KMS-11 (cell line): ENCODE data around the gene CUEDC2.

Experiments
- H2AFZ ChIP-seq: fragments of 200-600 bp; sonication (generic); 2 replicates; pipeline ENCODE4 v1.6.1; 2016; ENCODE audit warnings: antibody characterized with exemption, mixed run types, low read depth
- H3K27ac ChIP-seq: fragments of 200-600 bp; sonication (generic); 2 replicates; pipeline ENCODE4 v1.6.1; 2016; ENCODE audit warnings: mild to moderate bottlenecking, mixed run types
- H3K27me3 ChIP-seq: fragments of 200-600 bp; sonication (generic); 2 replicates; pipeline ENCODE4 v1.6.1; 2017; ENCODE audit warnings: mild to moderate bottlenecking, low read depth, mixed run types, moderate library complexity; ENCODE audit not compliant: insufficient read depth
- H3K36me3 ChIP-seq: fragments of 200-600 bp; sonication (generic); 2 replicates; pipeline ENCODE4 v1.6.1; 2017; ENCODE audit warnings: mild to moderate bottlenecking, mixed run types; ENCODE audit not compliant: insufficient read depth
- H3K4me1 ChIP-seq: fragments of 200-600 bp; sonication (generic); 2 replicates; pipeline ENCODE4 v1.6.1; 2016; ENCODE audit warnings: mild to moderate bottlenecking, low read depth, mixed run types; ENCODE audit not compliant: poor library complexity, severe bottlenecking
- H3K4me2 ChIP-seq: fragments of 200-600 bp; sonication (generic); 2 replicates; pipeline ENCODE4 v1.7.0; 2016; ENCODE audit warnings: mild to moderate bottlenecking, mixed run types
- H3K4me3 ChIP-seq: fragments of 200-600 bp; sonication (generic); IDR thresholded peaks from 2 replicates; pipeline ENCODE4 v1.6.1; 2017; ENCODE audit warnings: low read depth, low read length, mixed read lengths; ENCODE audit not compliant: insufficient read depth
- H3K79me2 ChIP-seq: fragments of 200-600 bp; sonication (generic); 2 replicates; pipeline ENCODE4 v1.6.1; 2016; ENCODE audit warnings: low read depth, mixed run types; ENCODE audit not compliant: insufficient read depth
- H3K9ac ChIP-seq: fragments of 200-600 bp; sonication (generic); 2 replicates; pipeline ENCODE4 v1.6.1; 2016; ENCODE audit warnings: mild to moderate bottlenecking, mixed run types
- H4K20me1 ChIP-seq: fragments of 200-600 bp; sonication (generic); 2 replicates; pipeline ENCODE4 v1.6.1; 2016; ENCODE audit warnings: mild to moderate bottlenecking, mixed run types; ENCODE audit not compliant: insufficient read depth
- TF ChIP-seq, protein P1 (sequence below): fragments of 200-600 bp; sonication (generic); conservative IDR thresholded peaks from 2 replicates; pipeline ENCODE4 v1.6.1; 2017; ENCODE audit warnings: low read depth, mild to moderate bottlenecking, antibody characterized with exemption, low read length, moderate library complexity, mixed read lengths

The CUEDC2 gene

DNA sequence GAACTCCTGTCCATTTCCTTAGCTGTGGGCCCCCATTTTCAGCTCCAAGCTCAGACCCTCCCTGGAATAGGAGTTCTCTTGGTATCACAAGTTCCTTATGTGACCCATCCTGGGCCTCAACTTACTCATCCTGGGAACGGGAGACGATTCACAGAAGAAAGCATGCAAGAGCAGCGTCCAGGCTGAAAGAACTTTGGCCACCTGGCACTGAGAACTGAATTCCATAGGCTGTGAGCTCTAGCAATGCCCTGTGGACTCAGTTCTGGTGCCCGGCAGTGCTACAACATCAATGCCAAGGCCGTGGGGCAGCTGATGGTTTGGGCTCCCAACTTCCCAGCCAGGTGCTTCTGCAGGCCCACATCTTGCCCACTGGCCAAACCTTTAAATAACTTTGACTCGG is 3.9 kb upstream of the CUEDC2 start:
- no peak overlapping the region for H3K4me3 ChIP-seq
- no peak overlapping the region for H3K27ac ChIP-seq
- no peak overlapping the region for H2AFZ ChIP-seq
- no peaks in the 10 kb centered on the region for H3K36me3 ChIP-seq
- TF ChIP-seq, protein P1, sequence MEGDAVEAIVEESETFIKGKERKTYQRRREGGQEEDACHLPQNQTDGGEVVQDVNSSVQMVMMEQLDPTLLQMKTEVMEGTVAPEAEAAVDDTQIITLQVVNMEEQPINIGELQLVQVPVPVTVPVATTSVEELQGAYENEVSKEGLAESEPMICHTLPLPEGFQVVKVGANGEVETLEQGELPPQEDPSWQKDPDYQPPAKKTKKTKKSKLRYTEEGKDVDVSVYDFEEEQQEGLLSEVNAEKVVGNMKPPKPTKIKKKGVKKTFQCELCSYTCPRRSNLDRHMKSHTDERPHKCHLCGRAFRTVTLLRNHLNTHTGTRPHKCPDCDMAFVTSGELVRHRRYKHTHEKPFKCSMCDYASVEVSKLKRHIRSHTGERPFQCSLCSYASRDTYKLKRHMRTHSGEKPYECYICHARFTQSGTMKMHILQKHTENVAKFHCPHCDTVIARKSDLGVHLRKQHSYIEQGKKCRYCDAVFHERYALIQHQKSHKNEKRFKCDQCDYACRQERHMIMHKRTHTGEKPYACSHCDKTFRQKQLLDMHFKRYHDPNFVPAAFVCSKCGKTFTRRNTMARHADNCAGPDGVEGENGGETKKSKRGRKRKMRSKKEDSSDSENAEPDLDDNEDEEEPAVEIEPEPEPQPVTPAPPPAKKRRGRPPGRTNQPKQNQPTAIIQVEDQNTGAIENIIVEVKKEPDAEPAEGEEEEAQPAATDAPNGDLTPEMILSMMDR, result no peak
- H3K27me3 ChIP-seq, result peaks cover 12% of the 10 kb centered on the region; the same call in 1 of the 2 replicates
- H4K20me1 ChIP-seq, result no peaks in the 10 kb centered on the region
- peaks cover 9% of the 10 kb centered on the region for H3K4me1 ChIP-seq
- H3K9ac ChIP-seq, result no peak overlapping the region
- H3K4me2 ChIP-seq, result no peak overlapping the region
- no peaks in the 10 kb centered on the region; the same call in 1 of the 2 replicates for H3K79me2 ChIP-seq

DNA sequence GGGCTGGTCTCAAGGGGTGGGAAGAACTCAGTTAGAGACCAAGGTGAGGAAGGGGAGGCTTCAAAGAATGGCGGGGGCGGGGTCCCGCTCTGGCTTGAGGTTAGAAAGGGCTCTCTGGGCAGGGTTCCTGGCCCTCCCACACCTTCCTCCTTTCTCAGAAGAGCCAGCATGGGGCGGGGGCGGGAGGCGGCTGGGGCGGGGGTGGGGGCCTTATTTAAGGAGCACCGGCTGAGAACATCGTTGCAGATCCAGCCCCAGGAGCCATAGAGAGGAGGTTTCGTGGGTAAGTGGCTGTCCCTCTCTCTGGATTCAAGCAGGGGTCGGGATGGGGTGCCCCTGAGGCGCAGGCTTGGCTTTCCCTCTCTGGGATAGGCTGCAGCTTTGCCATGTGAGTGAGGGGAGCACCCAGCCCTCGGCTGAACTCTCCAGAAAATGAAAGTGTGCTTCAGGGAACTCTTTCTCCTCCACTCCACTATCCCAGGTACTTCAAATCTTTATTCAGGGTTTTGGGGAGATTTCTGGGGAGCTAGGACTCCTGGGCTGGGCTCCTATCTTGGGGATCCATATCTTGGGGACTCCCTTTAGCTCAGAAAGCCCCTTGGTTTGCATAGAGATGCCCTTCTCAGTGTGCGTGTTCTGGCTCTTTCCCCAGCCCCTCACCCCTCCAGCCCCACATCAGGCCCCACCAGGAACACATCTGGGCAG is 3.3 kb upstream of the CUEDC2 start:
- no peak overlapping the region for H2AFZ ChIP-seq
- no peaks in the 10 kb centered on the region; the same call in 1 of the 2 replicates for H3K79me2 ChIP-seq
- H3K27ac ChIP-seq, result no peak overlapping the region
- no peak overlapping the region for H3K4me3 ChIP-seq
- no peak overlapping the region for H3K9ac ChIP-seq
- H3K27me3 ChIP-seq, result peaks cover 12% of the 10 kb centered on the region; the same call in 1 of the 2 replicates
- TF ChIP-seq, protein P1, result no peak
- peaks cover 10% of the 10 kb centered on the region for H3K4me1 ChIP-seq
- H3K36me3 ChIP-seq, result no peaks in the 10 kb centered on the region
- H4K20me1 ChIP-seq, result no peaks in the 10 kb centered on the region
- no peak overlapping the region for H3K4me2 ChIP-seq

DNA sequence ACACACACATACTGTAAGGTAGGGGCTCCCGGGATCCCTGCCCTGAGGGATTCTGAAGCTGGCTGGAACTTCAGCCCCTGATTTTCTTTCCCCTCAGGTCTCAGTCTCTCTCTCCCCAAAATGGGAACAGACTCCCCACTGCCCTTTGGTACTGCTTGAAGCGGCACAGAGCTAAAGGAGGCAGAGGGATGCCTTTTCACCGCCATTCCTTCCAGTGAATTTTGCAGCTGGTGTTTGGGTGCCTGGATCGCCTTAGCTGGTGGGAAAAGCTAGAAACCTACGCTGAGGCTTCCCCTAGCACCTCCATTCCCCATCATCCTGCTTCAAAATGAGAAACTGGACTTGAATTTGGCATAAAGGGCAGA is 2.7 kb upstream of the CUEDC2 start:
- TF ChIP-seq, protein P1, result no peak
- Histone ChIP-seq H4K20me1 (no peaks in the 10 kb centered on the region), H3K27me3 (peaks cover 12% of the 10 kb centered on the region; the same call in 1 of the 2 replicates), H3K79me2 (no peaks in the 10 kb centered on the region; the same call in 1 of the 2 replicates), H3K4me3 (no peak overlapping the region), H3K4me2 (no peak overlapping the region), H3K4me1 (peaks cover 10% of the 10 kb centered on the region), H2AFZ (no peak overlapping the region), H3K27ac (no peak overlapping the region), H3K9ac (no peak overlapping the region), H3K36me3 (no peaks in the 10 kb centered on the region)

DNA sequence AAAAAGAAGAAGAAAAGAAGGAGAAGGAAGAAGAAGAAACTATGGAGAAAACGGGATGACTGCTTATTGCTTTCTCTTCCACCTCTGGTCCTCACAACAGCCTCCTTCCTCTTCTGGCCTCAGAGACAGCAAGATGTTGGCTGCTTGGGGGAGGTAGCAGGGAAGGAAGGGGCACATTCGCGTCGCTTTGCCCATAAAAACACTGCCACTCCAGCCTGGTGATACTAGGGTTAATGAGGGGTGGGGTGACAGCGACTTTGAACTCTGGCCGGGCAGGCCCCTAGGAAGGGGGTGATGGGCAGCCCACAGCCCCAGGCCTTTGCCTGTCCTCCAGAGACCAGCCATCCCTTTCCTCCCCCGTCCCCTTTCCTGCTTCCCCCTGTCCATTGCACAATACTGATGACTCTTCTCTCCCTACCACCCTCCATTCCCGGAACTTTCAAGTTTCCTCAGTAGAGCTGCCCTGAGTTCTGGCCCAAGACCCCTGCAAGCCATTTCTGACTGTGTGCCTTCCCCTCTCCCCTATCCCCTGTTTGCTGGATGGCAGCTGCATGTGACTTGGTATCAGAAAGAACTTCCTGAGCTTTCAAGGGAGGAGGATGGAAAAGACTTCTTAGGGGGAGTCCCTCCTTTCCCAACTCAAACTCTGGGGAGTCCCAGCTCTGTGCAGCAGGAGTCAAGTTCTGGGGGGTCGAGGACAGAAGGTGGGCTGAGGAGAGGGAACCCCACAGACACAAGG is 2.2 kb upstream of the CUEDC2 start:
- no peak overlapping the region for H3K27ac ChIP-seq
- H3K4me3 ChIP-seq, result no peak overlapping the region
- TF ChIP-seq, protein P1, result no peak
- H3K27me3 ChIP-seq, result peaks cover 12% of the 10 kb centered on the region; the same call in 1 of the 2 replicates
- H2AFZ ChIP-seq, result no peak overlapping the region
- H3K9ac ChIP-seq, result no peak overlapping the region
- no peaks in the 10 kb centered on the region for H3K36me3 ChIP-seq
- H3K4me1 ChIP-seq, result peaks cover 15% of the 10 kb centered on the region
- no peaks in the 10 kb centered on the region; the same call in 1 of the 2 replicates for H3K79me2 ChIP-seq
- no peaks in the 10 kb centered on the region for H4K20me1 ChIP-seq
- no peak overlapping the region for H3K4me2 ChIP-seq
